Frontal cortex (tissue), 4 donors: ENCODE measurements around the gene PCDHGA10. TPM values are rescaled to one million over a fixed set of nuclear protein-coding genes. Genes with fewer than 3 reads are reported as not detected.
"Not testable (repeated sequence)": the region's sequence is repeated elsewhere in the genome, so short reads cannot be mapped to it uniquely, and the experiment has no call there.

Experiments used
- DNase-seq, 2 donors: peaks; one replicate each; pipeline ENCODE4 v3.0.0; 2012; ENCODE audit warnings: low spot score in 2 of 2
- FAIRE-seq: peaks from 2 replicates; lab custom pipeline; 2012; peaks lifted over from hg19 to GRCh38; lab: Jason Lieb, UNC
- total RNA-seq: library from RNA; depleted of rRNA; stranded (reverse); fragments of >200 nt; gene quantifications from one replicate; pipeline ENCODE4 v1.2.3, GENCODE V29; 2014
- donor health status: control.
- donor health status: control.
- donor health status: control.

PCDHGA10 gene
- total RNA-seq, 1 donor from 2014 or later: 9.8 TPM

GRCh38 chr5:141417494-141418172 is 4.8 kb downstream of the PCDHGA10 start, which contains the start of gene PCDHGB7:
Gene PCDHGB7 (plus strand): TSS chr5:141417677. CDS start chr5:141417860, 183 bp downstream.
- FAIRE-seq: not testable (repeated sequence)
- peak in 1 of 2 donors; percentile 42 for DNase-seq

- DNase-seq (no peak), FAIRE-seq (no peak)
Observed at GRCh38 chr5:141419074-141419880, 6.5 kb downstream of the PCDHGA10 start.

DNA sequence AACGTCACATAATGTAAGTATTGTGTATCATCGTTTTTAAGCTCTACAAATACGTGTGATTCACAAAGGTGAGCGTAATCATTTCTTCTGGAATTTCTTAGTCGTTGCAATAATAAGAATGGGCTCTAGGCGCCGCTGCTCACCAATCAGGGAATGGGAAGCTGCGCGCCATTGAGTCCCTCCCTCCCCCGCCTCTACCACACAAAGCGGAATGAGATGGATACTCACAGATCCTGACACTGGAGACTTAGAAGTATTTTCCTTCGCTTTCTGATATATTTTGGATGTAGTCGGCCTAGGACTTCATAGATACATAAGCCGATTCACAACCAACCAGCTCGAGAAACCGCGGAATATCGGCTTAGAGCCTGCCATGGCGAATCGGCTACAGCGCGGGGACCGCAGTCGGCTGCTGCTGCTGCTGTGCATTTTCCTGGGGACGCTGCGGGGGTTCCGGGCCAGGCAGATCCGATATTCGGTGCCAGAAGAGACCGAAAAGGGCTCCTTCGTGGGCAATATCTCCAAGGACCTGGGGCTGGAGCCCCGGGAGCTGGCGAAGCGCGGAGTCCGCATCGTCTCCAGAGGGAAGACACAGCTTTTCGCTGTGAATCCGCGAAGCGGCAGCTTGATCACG is 8.2 kb downstream of the PCDHGA10 start, which contains the start of gene PCDHGA11:
Gene PCDHGA11 (plus strand): TSS at position 197 of the 634 bp plus-strand sequence. CDS start 177 bp downstream, at position 374.
- FAIRE-seq: no peak

DNA sequence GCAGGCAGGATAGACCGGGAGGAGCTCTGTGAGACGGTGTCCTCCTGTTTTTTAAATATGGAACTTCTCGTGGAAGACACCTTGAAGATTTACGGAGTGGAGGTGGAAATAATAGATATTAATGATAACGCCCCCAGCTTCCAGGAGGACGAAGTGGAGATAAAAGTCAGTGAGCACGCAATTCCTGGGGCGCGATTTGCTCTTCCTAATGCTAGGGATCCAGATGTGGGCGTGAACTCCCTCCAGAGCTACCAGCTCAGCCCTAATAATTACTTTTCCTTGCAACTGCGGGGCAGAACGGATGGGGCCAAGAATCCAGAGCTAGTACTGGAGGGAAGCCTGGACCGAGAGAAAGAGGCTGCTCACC is 8.7 kb downstream of the PCDHGA10 start:
- FAIRE-seq (no peak), DNase-seq (no peak)

More for the DNA sequence above, 8.2 kb downstream of the PCDHGA10 start, which contains the start of gene PCDHGA11:
- no peak for DNase-seq

DNA sequence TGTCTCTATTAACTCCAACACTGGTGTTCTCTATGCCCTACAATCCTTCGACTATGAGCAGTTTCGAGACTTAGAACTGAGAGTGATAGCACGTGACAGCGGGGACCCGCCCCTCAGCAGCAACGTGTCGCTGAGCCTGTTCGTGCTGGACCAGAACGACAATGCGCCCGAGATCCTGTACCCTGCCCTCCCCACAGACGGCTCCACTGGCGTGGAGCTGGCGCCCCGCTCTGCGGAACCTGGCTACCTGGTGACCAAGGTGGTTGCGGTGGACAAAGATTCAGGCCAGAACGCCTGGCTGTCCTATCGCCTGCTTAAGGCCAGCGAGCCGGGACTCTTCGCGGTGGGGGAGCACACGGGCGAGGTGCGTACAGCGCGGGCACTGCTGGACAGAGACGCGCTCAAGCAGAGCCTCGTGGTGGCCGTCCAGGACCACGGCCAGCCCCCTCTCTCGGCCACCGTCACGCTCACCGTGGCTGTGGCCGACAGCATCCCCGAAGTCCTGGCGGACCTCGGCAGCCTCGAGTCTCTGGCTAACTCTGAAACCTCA is 10.0 kb downstream of the PCDHGA10 start:
- no peak for DNase-seq
- FAIRE-seq: no peak

DNA sequence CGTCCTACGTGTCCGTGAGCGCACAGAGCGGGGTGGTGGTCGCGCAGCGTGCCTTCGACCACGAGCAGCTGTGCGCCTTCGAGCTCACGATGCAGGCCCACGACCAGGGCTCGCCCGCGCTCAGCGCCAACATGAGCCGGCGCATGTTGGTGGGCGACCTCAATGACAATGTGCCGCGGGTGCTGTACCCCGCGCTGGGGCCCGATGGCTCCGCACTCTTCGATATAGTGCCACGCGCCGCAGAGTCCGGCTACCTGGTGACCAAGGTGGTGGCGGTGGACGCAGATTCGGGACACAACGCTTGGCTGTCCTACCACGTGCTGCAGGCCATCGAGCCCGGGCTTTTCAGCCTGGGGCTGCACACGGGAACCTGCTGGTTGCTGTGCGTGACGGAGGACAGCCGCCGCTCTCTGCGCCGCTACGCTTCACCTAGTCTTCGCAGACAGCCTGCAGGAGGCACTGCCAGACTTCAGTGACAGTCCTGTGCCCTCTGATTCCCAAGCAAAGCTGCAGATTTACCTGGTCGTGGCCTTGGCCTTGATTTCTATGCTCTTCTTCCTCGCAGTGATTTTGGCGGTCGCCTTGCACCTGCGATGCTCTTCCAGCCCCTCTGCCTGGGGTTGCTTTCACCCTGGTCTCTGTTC is 15.1 kb downstream of the PCDHGA10 start:
- no peak for FAIRE-seq
- no peak for DNase-seq

DNA sequence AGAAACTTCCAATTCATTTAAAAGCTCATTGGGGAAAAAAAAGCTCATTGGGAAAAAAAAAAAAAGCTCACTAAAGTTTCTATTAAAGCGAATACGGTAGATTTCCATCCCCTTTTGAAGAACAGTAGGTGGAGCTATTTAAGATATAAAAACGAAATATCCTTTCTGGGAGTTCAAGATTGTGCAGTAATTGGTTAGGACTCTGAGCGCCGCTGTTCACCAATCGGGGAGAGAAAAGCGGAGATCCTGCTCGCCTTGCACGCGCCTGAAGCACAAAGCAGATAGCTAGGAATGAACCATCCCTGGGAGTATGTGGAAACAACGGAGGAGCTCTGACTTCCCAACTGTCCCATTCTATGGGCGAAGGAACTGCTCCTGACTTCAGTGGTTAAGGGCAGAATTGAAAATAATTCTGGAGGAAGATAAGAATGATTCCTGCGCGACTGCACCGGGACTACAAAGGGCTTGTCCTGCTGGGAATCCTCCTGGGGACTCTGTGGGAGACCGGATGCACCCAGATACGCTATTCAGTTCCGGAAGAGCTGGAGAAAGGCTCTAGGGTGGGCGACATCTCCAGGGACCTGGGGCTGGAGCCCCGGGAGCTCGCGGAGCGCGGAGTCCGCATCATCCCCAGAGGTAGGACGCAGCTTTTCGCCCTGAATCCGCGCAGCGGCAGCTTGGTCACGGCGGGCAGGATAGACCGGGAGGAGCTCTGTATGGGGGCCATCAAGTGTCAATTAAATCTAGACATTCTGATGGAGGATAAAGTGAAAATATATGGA is 17.7 kb downstream of the PCDHGA10 start, which contains the start of gene PCDHGA12:
Gene PCDHGA12 (plus strand): TSS at position 176 of the 782 bp plus-strand sequence. CDS start 253 bp downstream, at position 429.
- FAIRE-seq: no peak
- DNase-seq: peak; percentile 48 to 68

DNA sequence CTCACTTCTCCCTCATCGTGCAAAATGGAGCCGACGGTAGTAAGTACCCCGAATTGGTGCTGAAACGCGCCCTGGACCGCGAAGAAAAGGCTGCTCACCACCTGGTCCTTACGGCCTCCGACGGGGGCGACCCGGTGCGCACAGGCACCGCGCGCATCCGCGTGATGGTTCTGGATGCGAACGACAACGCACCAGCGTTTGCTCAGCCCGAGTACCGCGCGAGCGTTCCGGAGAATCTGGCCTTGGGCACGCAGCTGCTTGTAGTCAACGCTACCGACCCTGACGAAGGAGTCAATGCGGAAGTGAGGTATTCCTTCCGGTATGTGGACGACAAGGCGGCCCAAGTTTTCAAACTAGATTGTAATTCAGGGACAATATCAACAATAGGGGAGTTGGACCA is 18.5 kb downstream of the PCDHGA10 start:
- no peak for FAIRE-seq
- peak in 1 of 2 donors; percentile 23 for DNase-seq

GRCh38 chr5:141432308-141432707 is 19.5 kb downstream of the PCDHGA10 start:
- not testable (repeated sequence) for FAIRE-seq

GRCh38 chr5:141432726-141433125 is 19.9 kb downstream of the PCDHGA10 start:
- DNase-seq, FAIRE-seq: not testable (repeated sequence)

More at GRCh38 chr5:141432308-141432707, 19.5 kb downstream of the PCDHGA10 start:
- not testable (repeated sequence) for DNase-seq

DNA sequence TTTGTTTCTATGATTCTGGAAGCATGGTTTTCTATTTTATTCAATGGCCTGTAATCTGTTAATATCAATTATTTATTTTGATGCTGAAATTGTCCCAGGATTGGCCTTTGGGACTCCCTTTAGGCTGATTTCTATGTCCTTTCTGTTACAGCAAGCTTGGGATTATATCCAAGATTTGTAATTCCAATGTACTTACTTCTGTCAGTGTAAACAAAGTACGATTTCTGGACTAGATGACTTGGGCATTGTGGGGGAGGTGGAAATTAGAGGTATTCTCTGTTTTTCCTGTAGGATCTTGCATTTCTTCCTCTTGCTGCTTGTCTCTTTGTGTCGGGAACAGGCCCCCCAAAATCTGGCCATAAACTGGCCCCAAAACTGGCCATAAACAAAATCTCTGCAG is 21.2 kb downstream of the PCDHGA10 start:
- FAIRE-seq (no peak), DNase-seq (no peak)

- FAIRE-seq: no peak
- DNase-seq: no peak
Observed at GRCh38 chr5:141437221-141437620, 24.4 kb downstream of the PCDHGA10 start.

- no peak for FAIRE-seq
- no peak for DNase-seq
Observed at GRCh38 chr5:141439411-141440141, 26.8 kb downstream of the PCDHGA10 start.

GRCh38 chr5:141440341-141440740 is 27.6 kb downstream of the PCDHGA10 start:
- FAIRE-seq: no peak
- no peak for DNase-seq

- DNase-seq (no peak), FAIRE-seq (no peak)
Observed at GRCh38 chr5:141441571-141442170, 28.9 kb downstream of the PCDHGA10 start.

GRCh38 chr5:141465351-141465750 is 52.6 kb downstream of the PCDHGA10 start:
- no peak for FAIRE-seq
- no peak for DNase-seq
